ENCODE measurements around the gene FAXDC2.
A peak's percentile ranks its signal among the peaks of the same experiment; 100 is the strongest.
"Not testable (repeated sequence)": the region's sequence is repeated elsewhere in the genome, so short reads cannot be mapped to it uniquely, and the experiment has no call there.

The FAXDC2 gene

DNA sequence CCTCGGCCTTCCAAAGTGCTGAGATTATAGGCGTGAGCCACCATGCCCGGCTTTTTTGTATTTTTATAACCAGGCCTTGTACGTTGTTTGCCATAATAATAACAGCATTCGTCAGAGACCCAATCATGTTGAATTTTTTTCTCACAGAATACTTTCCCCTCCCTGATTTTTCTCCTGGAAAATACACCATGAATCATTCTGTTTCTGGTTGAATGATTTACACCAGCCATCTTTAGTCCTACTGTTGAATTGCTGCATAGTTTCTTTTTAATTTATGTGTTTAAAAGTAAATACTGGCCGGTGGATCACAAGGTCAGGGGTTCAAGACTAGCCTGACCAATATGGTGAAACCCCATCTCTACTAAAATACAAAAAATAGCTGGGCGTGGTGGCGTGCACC is 11.5 kb upstream of the FAXDC2 start:
- DNase-seq (ENCODE audit: low spot score): no peak

GRCh38 chr5:154860765-154861164 is 10.4 kb upstream of the FAXDC2 start:
- DNase-seq (ENCODE audit: low spot score): no peak

DNA sequence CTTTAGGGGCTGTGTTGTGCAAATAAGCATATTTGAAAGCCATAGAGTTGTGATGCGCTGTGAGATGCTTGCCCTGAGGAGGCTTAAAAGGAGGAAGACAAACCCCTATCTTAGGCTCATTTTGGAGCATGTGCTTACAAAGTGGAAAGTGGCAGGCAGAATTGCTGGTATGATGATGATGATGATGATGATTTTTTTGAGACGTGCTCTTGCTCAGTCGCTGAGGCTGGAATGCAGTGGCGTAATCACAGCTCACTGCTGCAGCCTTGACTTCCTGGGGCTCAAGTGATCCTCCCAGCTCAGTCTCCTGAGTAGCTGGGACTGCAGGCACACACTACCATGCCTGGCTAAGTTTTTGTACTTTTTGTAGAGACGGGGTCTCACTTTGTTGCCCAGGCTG is 9.7 kb upstream of the FAXDC2 start:
- no peak for DNase-seq (ENCODE audit: low spot score)

DNA sequence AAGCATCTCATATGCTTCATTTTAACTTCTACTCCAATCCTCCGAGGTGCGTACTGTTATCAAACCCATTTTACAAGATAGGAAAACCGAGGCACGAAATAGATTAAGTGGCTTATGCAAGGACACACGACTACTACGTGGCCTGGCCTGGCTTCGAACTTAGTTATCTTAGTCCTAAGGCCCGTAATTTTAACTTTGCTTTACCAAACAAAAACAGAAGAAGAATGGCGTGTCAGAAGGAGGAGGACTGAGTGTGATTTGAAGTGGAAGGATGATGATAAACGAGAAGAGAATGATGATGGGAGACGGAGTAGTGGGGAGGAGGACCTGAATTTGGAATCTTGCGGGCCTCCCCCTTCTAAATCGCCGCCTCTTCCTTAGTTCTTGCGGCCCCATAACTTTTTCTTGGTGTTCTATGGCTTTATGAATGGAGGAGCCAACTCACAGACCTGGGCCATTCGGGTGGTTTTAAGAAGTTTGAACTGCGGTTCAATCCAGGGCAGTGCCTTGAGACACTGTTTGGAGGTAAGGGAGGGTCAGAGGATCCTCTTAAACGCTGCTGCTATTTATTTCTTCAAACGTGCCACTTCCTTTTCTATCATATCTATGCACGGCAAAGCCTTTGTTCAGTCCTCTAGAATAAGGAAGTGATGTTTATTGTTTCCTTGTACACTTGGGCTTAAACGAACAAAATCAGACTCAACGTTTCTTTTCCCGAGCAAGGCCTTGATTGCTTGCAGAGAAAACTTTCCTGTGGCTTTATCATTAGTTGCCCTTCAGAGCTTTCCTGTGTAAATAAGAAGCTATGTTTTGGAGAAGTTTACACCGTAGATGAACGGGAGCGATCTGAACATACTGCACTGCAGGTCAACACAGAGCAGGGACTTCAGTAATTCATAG is 8.8 kb upstream of the FAXDC2 start:
- no peak for DNase-seq (ENCODE audit: low spot score)

DNA sequence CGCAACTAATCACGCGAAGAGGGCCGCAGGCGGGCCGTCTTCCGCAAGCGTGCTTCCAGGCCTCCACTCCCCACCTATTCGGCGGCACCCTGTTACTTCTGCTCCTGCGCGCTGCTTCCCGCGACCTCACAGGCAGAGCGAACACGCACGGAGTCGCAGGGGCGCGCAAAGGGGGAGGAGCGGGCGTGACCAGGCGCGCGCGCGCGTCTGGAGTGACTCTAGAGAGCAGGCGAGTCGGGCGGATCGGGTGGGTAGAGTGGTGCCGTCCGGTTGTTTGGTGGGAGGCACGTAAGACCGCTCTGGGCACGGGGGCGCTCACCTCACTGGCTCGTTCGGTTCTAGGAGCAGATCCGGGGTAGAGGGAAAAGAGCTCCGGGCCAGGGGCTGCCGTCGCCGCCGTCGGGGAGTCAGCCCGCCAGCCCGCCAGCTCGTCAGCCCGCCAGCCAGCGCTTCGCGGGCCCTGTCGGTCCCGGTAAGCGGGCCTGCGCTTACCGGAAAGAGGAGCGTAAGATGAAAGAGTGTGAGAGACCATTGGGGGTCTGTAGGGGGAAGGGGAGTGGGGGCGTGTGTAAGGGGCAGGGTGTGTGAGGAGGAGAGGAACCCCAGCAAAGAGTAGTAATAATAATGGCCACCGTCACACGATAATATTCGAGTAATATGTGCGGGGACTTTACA is 8.0 kb upstream of the FAXDC2 start, which contains the start of gene CNOT8:
TSS of gene CNOT8 (plus strand) at position 331 of the 675 bp plus-strand sequence. CDS start 4,652 bp downstream, outside the sequence.
- DNase-seq (ENCODE audit: low spot score): peak; percentile 93

- DNase-seq (ENCODE audit: low spot score): peak; percentile 95
These were observed 7.3 kb upstream of the FAXDC2 start for GRCh38 chr5:154857530-154858296.

- DNase-seq (ENCODE audit: low spot score): no peak
These were observed 948 bp upstream of the FAXDC2 start for GRCh38 chr5:154851351-154851750.

DNA sequence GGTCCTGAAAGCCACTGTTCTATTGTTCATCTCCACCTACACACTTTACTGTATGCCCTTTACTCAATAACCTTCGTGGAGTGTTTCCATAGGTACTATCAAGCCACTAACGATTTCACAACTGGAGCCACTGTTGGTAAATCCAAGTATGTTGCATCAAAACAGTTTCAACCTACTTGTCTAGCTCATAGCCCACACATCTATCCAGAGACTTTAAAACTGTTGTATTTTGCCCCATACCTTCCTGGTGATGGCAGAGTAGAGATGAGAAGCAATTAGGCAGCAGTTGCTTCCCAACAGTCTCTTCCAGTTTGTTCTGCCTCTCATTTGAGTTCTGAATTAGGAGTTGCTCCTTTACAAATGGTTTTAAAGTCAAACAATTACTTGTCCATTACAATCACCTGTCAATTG is 607 bp downstream of the FAXDC2 start:
- DNase-seq (ENCODE audit: low spot score): no peak

DNA sequence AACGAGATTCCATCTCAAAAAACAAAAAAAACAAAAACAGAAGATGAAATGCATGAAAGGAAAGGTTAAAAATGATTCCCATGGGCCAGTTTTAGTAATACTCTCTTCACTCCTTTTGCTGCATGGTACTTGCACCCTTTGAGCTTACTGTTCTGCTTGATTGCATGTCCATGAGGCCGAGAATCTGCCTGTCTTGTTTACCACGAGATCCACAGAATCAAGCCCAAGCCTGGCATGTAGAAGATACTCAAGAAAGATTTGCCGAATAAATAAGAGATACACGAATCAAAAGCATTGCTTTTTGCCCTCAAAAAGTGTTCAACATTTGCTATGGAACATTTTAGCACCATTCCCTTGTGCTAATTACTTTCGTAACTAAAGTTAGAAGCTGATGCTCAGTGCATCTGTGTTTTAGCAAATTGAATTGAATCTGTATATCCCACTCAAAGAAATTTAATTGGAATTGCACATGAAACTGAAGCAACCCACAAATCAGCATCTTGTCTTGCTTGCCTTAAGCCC is 1.1 kb downstream of the FAXDC2 start:
- DNase-seq (ENCODE audit: low spot score): no peak

- DNase-seq (ENCODE audit: low spot score): no peak
These were observed 5.6 kb downstream of the FAXDC2 start for GRCh38 chr5:154844809-154845208.

GRCh38 chr5:154842689-154843530 is 7.5 kb downstream of the FAXDC2 start:
- DNase-seq (ENCODE audit: low spot score): no peak

GRCh38 chr5:154841273-154841661 is 9.1 kb downstream of the FAXDC2 start:
- no peak for DNase-seq (ENCODE audit: low spot score)

DNA sequence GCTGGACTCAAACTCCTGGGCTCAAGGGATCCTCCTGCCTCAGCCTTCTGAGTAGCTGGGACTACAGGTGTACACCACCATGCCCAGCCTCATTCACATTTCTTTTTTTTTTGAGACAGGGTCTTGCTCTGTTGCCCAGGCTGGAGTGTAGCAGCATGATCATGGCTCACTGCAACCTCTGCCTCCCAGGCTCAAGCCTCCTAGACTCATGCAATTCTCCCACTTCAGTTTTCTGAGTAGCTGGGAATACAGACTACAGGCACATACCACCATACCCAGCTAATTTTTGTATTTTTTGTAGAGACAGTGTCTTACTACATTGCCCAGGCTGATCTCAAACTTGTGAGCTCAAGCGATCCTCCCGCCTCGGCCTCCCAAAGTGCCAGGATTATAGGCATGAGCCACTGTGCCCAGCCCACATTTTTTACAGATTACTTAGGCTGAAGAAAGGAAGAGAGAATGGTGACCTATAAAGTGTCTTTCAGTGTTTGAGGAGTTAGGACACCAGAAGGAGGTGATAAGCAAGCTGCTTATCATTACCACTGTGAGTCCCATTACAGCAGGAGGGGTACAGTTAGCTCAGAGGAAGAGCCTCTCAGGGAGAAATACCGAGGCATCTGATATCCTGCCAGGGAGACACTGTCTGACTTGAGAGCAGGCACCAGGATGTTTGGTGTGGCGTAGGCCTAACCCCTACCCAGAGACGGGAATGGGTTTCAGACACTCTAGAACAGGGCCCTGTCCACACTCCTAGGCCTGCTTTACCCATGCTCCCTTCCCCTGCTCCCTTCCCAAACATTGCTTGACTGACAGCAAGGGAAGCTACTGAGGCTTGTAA is 9.7 kb downstream of the FAXDC2 start:
- DNase-seq (ENCODE audit: low spot score): no peak

DNA sequence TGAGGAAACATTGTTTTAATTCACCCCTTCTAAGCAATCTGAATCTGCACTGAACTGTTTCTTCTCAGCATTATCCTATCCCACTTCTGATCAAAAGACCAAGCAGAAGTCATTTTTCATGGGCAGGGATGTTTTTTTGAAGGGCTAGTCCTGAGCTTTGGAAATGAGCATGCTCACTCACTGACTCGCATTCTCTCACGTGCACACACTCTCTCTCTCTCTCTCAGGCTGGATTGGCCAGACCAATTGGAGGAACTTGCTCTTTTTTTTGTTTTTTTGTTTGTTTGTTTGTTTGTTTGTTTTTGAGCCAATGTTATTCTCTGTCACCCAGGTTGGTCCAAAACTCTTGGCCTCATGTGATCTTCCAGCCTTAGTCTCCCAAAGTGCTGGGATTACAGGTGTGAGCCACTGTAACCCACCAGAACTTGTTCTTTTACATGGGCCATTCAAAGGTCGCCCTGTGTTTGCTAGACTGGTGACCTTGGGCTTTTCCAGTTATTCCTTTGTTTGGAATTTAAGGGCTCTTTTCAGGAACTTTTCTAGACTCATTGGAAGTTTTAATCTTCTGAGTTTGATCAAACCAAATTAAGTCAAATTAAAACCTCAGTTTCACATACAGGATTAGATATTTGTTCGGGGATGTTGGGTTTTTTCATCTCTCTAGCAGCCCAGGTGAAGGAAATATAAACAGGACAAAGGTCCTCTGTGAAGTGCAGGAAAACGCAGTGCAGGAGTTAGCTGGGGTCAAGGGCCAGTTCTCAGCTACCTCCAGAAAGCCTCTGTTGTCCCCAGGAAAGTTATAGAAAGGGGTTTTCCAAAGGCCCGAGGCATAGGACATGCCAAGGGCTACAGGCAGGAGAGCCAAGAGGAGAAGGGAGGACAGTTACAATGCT is 13.1 kb downstream of the FAXDC2 start:
- no peak for DNase-seq (ENCODE audit: low spot score)

GRCh38 chr5:154836225-154836624 is 14.2 kb downstream of the FAXDC2 start:
- no peak for DNase-seq (ENCODE audit: low spot score)

GRCh38 chr5:154835701-154836052 is 14.7 kb downstream of the FAXDC2 start:
- DNase-seq (ENCODE audit: low spot score): not testable (repeated sequence)

- DNase-seq (ENCODE audit: low spot score): no peak
These were observed 16.4 kb downstream of the FAXDC2 start for GRCh38 chr5:154834053-154834452.

DNA sequence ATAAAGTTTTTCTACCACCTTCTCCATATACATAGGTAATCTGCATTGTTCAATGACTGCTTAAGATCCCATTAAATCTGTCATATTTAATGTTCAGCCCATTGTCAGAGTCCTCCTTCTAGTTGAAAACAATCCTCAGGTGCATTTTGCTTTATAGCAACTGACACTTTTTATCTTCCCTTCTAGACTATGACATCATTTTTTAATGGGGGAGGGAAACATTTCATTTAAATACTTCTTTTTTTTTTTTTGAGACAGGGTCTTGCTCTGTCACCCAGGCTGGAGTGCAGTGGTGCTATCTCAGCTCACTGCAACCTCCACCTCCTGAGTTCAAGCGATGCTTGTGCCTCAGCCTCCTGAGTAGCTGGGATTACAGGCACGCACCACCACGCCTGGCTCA is 17.6 kb downstream of the FAXDC2 start:
- DNase-seq (ENCODE audit: low spot score): not testable (repeated sequence)

DNA sequence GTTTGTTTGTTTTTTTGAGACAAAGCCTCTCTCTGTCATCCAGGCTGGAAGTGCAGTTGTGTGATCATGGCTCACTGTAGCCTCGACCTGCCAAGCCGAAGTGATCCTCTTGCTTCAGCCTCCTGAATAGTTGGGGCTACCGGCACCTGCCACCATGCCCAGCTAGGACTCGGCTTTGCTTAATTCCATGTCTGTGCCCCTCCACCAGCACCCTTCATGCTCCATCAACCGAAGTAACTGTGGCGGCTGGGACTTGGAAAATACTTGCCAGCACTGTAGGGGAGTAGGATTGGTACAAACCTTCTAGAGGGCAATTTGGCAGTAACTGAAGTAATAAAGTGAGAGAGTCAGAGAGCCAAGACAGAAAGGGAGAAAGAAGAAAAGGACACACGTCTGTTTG is 19.0 kb downstream of the FAXDC2 start:
- no peak for DNase-seq (ENCODE audit: low spot score)
